Activated CD4-positive, alpha-beta T cell treated with anti-CD3 and anti-CD28 coated beads for 24 hours (primary cell): ENCODE data around the gene PEX11A.

Source experiments
- DNase-seq, 2 donors: peaks; one replicate each; pipeline ENCODE4 v3.0.0-alpha.2; 2020; ENCODE audit warnings: low read depth in 2 of 2

Gene PEX11A

DNA sequence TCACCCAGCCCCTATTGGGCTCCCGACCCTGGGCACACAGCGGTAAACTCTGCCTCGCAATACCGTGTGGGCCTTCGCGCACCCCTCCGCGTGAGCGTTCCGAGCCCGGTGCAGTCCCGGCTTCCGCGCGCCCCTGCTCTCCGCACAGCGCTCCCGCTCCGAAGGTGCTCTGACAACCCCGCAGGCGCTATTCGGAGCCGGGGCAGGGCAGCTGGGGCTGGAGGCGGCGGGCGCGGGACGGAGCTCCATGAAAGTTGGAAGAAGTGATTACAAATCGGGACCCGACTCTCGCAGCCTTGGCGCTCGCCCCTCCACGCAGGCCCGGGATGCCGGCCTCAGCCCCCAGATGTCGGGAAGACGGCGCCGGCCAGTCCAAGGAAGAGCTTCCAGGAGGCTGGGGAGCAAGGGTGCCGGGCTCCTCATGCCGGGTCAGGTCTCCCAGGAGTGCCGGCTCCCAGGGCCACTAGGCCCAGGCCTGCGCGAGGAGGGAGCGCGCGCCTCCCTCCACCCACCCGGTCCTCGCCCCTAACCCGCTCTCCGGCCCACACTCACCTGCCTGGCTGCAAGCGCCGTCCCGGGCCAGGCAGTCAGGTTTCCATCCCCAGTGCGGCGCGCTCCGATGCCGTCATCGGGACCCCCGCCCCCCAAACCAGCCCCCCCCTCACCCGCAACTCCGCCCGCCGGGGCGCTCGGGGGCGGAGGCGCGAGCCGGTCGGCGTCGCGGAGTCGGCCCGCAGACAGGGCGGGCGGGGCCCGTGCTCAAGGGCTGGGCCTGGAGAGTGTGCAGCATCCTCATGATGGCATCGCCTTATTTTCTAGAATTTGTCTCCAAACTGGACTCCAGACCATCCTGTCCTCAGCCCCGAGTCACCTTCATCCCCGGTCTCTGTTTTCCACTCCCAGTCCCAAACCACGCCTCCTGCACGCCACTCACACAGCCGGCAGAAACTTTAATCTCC lies 35.4 kb downstream of the PEX11A start, which contains the start of gene KIF7:
Gene KIF7 (minus strand): TSS at position 621 of the 959 bp plus-strand sequence. CDS start 2,537 bp downstream, outside the sequence.
- DNase-seq = no peak

- no peak for DNase-seq
Measured at GRCh38 chr15:89654301-89654761, 36.2 kb downstream of the PEX11A start.

GRCh38 chr15:89653578-89653977 lies 37.0 kb downstream of the PEX11A start:
- no peak for DNase-seq

- no peak for DNase-seq
Measured at GRCh38 chr15:89652666-89653065, 37.9 kb downstream of the PEX11A start.

DNA sequence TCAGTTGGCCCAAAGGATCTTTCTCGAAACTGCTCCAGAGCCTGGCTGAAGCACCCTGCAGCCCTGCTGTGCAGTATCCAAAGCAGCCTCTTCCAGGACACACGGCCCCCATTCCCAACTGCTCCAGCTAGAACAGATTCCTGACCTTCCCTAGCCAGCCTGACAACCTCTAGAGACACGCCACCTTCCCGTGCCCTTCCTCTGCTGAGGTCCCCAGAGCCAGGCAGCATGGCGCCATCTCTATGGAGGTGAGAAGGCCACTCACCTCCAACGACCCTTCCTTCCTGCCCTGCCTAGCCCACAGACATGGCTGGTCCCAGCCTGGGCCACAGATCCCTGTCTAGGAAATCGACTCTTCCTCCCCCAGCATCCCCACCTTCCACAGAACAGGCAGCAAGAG lies 38.4 kb downstream of the PEX11A start:
- no peak for DNase-seq

DNA sequence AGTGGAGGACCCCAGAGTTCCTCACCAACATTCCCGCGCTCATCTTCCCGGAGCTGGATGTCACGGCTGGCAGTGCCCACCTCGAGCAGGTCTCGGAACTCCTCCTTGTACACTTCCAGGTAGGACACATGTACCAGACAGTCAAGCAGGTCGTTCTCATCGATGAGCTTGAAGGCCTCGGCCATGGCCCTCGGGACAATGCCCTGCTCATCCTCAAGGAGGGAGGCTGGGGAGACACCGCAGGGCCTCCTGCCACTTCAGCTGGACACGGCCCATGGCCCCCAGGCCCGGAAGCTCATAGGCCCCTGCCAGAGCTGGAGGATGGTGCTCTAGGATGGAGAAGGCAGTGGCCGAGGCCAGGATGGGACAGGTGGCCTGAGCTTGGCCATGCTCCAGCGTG lies 40.8 kb downstream of the PEX11A start:
- DNase-seq = no peak

GRCh38 chr15:89649013-89649625 lies 41.4 kb downstream of the PEX11A start:
- DNase-seq = no peak

GRCh38 chr15:89648106-89649012 lies 42.2 kb downstream of the PEX11A start:
- DNase-seq = no peak

GRCh38 chr15:89647191-89647851 lies 43.2 kb downstream of the PEX11A start:
- peak; percentile 51 to 70 for DNase-seq

DNA sequence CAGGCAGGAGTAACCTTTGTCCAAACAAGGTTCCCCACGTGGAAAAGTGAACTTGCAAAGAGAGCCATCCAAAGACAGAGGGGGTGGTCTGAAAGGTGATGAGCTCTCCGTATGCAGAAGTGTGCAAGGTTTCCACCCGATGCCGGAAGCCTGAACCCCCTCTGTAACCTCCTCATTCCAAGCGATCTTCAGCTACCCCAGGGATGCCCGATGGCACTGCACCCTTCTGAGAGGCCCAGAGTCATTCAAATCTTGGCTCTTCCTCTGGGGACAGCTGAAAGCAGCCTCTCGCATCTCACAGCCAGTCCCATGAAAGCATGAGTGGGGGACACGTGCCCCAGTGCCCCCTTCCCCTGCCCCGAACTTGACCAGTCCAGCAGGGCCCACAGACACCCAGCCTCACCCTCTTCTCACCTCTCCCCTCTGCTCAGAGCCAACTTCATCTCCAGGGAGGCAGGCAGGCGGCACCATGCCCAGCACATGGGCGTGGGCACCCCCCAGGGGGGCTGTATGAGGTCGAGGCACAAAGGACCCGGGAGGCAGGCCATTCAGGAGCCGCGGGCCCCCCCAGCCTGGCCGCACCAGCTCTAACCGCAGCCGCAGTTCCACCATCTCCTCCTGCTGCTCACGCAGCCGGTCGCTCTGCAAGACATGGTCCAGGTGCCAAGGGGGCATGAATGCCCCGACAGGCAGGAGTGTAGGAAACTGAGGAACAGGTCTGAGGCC lies 44.0 kb downstream of the PEX11A start:
- DNase-seq = no peak

GRCh38 chr15:89645680-89646079 lies 44.9 kb downstream of the PEX11A start:
- no peak for DNase-seq

- no peak for DNase-seq
Measured at GRCh38 chr15:89642106-89642505, 48.4 kb downstream of the PEX11A start.

- no peak for DNase-seq
Measured at GRCh38 chr15:89641053-89641452, 49.5 kb downstream of the PEX11A start.

DNA sequence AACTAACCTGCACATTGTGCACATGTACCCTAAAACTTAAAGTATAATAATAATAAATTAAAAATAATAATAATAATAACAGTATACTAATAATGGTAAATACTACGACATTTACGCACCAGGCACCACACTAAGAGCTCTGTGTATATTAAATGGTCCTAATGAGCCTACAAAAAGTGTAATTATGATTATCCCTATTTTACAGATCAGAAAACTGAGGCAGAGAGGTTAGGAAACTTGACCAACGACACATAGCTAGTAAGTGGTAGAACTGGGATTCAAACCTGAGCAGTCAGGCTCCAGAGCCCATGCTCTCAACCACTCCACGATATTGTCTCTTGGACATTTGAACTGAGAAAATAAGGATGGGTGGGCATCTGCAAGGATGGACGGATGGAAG lies 50.3 kb downstream of the PEX11A start:
- no peak for DNase-seq

DNA sequence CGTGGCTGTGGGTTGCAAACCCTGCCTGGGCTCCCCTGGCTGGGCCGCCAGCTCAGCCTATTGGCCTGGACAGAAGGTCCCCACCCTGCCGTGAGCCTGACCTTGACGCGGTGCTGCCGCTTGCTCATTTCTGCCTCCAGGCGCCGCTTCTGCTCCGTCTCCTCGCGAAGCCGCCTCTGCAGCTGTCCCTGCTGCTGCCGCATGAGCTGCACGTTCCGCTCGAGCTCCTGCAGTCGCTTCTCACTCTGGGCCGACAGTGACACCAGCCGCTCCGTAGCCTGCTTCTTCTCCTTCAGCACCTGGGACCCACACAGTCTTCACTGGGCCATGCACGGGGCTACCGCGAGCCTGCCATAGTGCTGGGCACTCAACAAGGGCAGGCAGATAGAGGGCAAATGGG lies 57.0 kb downstream of the PEX11A start:
- DNase-seq = no peak

GRCh38 chr15:89632563-89633430 lies 57.8 kb downstream of the PEX11A start:
- DNase-seq = no peak

DNA sequence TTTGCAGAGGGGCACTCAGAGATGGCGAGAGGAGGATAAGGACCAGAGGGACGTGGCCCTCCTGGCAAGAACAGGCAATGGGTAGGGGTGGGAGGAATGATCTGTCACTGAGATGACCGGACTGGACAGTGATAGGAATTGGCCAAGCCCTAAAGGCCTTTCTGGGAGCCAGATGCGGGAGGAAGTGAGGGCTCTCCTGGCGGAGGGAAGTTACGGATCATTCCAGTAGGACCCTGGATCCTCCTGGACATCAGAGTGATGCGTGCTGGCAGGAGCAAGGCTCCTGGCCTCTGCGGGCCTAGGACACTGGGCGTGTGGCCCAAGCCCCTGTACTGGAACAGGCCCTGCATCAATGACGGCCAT lies 58.7 kb downstream of the PEX11A start:
- no peak for DNase-seq
